ENCODE data around the gene SLC22A4. TPM values are rescaled to one million over a fixed set of nuclear protein-coding genes. Genes with fewer than 3 reads are reported as not detected.
A peak's percentile ranks its signal among the peaks of the same experiment; 100 is the strongest.

The SLC22A4 gene
- total RNA-seq, 1 donor from 2014 or later, result 1.7 TPM

DNA sequence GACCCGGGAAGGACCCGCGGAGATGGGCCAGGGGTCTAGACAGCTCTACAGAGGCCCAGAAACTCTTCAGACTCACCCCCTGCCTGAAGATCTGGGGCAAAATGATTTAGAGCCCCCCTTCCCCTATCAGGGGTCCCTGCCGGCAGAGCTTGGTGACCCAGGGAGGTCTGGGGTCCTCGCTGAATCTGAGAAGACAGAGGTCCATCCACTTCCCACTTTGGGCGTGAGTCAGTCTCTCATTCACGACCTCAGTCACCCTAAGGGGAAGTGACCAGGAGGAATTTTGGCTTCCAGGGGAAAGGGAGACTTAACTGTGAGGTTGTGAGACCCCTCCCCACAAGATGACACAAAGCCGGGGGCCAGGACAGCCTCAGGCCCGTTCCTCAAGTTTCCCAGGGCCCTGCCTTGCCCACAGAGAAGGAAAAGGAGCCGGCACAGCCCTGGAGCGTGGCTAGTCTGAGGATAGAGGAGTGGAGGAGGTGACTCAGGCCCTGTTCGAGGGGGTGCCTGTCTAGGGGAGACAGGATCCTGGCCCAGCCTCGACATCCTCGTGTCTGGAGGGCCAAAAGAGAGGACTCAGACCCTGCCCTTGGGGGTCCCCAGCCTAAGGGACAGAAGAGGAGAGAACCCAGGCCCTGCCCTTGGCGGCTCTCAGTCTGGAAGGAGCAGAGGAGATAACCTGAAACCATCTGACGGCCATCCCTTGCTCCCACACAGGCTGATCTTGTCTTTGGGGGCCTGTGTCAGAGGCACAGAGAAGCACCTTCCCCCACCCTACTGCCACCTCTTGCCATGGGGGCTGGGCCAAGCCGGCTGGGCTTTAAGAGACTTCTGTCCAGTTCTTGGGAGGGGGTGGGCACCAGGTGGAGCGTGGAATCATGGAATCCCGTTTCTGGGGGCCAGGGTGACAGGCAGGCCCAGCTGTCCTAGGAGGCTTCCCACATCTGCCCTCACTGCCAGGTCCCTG lies 35.8 kb upstream of the SLC22A4 start:
- Mint-ChIP-seq H3K36me3 (ENCODE audit: low read depth) (no peaks in the 10 kb centered on the region), H3K27me3 (ENCODE audit: low read depth) (peaks cover 13% of the 10 kb centered on the region), H3K4me1 (ENCODE audit: low read depth) (peaks cover 31% of the 10 kb centered on the region), H3K4me3 (ENCODE audit: low read depth) (no peak overlapping the region), H3K9me3 (no peaks in the 10 kb centered on the region), H3K27ac (no peak overlapping the region)
- intact Hi-C loops (cut with micrococcal nuclease), result no loop called here
- no peak for DNase-seq (ENCODE audit: low spot score)

DNA sequence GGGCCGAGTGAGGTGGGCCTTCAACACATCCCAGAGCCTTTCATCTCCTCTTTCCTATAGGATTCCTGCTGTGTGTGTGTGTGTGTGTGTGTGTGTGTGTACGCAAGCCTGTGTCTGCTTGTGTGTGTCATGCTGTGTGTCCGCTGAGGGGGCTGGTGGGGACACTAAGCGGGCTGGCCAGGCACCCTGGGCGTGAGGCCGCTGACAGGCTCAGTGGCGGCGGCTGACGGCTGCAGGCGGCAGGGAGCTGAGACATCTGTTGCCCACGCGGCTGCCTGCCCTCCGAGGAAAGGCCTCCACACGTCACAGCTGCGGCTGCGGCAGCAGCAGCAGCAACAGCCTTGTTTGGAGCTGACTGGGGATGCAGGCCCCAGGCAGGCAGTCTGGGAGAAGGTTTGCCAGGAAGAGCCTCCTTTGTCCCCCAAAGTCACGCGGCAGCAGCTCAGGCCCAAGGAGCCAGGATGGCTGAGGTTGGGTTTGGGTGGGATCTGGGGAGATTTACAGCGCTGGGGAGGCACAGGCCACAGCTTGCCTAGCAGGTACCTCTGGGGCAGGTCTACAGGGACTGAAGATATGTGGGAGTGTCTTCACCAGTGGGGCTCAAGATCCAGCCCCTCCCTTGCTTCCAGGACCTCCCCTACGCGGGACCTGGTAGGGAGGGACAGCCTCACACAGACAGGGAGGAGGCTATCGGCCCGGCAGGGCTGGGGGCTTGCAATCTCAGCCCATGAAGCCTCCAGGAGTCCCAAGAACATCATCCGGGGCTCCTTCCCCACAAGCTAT lies 34.9 kb upstream of the SLC22A4 start:
- DNase-seq (ENCODE audit: low spot score), result no peak
- H3K4me3 Mint-ChIP-seq (ENCODE audit: low read depth), result no peak overlapping the region
- H3K27ac Mint-ChIP-seq, result no peak overlapping the region
- H3K27me3 Mint-ChIP-seq (ENCODE audit: low read depth), result peaks cover 13% of the 10 kb centered on the region
- no peaks in the 10 kb centered on the region for H3K9me3 Mint-ChIP-seq
- intact Hi-C loops (cut with micrococcal nuclease), result no loop called here
- peaks cover 39% of the 10 kb centered on the region for H3K4me1 Mint-ChIP-seq (ENCODE audit: low read depth)
- H3K36me3 Mint-ChIP-seq (ENCODE audit: low read depth), result no peaks in the 10 kb centered on the region

DNA sequence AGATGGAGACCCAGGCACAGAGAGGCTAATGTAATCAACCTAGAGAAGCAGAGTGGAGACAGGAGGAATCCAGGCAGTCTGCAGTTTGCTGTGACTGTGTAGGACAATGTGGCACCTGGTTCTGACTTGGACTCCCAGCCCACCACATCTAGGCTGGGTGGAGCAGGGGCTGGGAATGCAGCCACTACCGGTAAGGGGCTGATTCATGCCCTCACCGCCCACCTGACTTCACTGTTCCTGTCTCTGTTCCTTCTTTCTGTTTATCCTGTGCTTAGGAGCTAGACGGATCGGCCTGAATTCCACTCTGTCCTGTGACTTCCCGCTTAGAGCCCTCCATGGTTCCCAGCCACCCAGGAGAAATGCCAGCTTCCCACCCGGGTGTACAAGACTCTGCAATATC lies 34.1 kb upstream of the SLC22A4 start:
- no peaks in the 10 kb centered on the region for H3K9me3 Mint-ChIP-seq
- H3K36me3 Mint-ChIP-seq (ENCODE audit: low read depth), result no peaks in the 10 kb centered on the region
- DNase-seq (ENCODE audit: low spot score), result no peak
- H3K4me1 Mint-ChIP-seq (ENCODE audit: low read depth), result peaks cover 47% of the 10 kb centered on the region
- peak overlapping the region; percentile 64 for H3K27ac Mint-ChIP-seq
- intact Hi-C loops (cut with micrococcal nuclease), result loop anchor here (2.0 to 5.0 kb wide), 3 partner anchors 17 to 33 kb away; partner anchors contain the start of gene P4HA2
- H3K27me3 Mint-ChIP-seq (ENCODE audit: low read depth), result peaks cover 13% of the 10 kb centered on the region
- peak overlapping the region; percentile 31 for H3K4me3 Mint-ChIP-seq (ENCODE audit: low read depth)

DNA sequence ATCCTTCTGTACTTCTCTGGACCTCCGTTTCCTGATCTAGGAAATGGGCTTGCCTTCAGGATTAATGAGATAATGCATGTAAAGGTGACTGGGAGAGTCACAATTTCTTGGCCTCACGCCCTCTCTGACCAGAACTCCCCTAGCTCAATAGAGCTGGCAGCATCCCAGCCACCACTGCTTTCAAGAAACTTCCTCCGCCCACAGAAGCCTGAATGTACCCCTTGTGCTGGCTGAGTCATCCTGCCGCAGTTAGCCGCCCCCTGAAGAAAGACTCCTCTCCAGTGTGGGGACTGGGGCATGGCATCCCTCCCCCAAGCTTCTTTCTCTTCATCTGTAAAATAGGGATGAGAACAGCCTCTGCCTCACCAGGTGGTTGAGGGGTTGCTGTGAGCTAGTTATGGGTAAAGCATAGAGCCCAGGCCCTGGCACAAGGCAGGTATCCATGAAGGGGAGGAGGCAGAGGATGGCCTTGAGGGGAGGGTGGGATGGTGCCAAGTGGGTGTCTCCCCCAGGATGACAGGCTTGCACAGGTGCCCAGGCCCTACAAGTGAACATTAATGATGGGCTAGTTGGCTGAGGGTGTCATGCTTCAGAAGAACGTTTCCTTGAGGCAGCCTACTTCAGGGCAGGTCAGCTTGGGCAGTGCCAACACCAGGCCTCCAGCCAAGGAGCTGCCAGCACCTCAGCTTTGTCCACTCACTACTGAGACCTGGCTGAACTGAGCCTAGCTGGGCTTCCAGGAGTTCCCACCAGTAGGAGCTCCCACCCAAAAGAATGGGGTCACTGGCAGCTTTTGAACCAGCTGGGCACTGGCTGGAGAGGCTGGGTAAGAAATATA lies 33.3 kb upstream of the SLC22A4 start:
- Mint-ChIP-seq H3K4me1 (ENCODE audit: low read depth) (peaks cover 50% of the 10 kb centered on the region), H3K4me3 (ENCODE audit: low read depth) (peak overlapping the region; percentile 31), H3K27me3 (ENCODE audit: low read depth) (peaks cover 10% of the 10 kb centered on the region), H3K27ac (peak overlapping the region; percentile 64), H3K9me3 (no peaks in the 10 kb centered on the region), H3K36me3 (ENCODE audit: low read depth) (no peaks in the 10 kb centered on the region)
- DNase-seq (ENCODE audit: low spot score), result no peak
- intact Hi-C loops (cut with micrococcal nuclease), result loop anchor here (2.0 to 5.0 kb wide), 3 partner anchors 18 to 34 kb away; partner anchors contain the start of gene P4HA2

DNA sequence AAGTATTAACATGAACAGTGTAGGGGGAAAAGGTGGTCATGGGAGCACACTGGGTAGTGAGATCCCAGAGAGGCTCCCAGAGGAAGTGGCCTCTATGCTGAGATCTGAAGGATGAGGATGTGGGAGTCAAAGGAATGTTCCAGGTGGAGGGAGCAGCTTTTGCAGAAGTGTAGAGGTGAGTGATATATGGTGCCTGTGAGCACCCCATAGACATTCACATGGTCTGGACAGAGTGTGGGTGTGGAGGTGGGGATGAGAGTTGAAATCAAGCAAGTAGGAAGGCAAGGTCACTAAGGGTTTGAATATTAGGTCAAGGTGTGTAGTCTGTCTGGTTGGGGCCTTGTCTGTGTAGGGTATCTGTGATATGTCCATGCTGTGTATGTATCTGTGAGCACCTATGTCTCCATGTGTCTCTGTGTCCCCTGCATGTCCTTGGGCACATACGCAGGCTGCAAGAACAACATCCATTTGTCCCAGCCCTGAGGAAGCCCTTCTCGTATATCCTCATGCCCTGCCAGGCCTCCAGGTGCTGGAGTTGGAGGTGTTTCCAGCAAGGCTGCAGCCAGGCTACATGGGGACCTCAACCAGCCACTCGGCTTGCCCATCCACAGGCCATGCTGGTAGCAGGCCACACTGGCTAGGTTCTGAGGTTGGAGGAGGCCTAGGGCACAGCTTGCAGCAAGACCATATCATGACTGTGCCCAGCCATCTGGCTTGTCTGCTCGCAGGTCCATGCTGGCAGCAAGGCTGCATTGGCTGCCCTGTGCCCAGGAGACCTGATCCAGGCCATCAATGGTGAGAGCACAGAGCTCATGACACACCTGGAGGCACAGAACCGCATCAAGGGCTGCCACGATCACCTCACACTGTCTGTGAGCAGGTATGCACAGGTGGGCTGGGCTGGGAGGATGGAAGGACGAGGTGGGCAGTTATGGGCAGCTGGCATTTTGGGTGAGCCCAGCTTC lies 32.0 kb upstream of the SLC22A4 start:
- Mint-ChIP-seq H3K4me1 (ENCODE audit: low read depth) (peaks cover 50% of the 10 kb centered on the region), H3K4me3 (ENCODE audit: low read depth) (no peak overlapping the region), H3K9me3 (no peaks in the 10 kb centered on the region), H3K27ac (peak overlapping the region; percentile 7), H3K27me3 (ENCODE audit: low read depth) (peaks cover 1% of the 10 kb centered on the region), H3K36me3 (ENCODE audit: low read depth) (no peaks in the 10 kb centered on the region)
- intact Hi-C loops (cut with micrococcal nuclease), result loop anchor here (2.0 to 5.0 kb wide), 3 partner anchors 19 to 35 kb away; partner anchors contain the start of gene P4HA2
- no peak for DNase-seq (ENCODE audit: low spot score)

DNA sequence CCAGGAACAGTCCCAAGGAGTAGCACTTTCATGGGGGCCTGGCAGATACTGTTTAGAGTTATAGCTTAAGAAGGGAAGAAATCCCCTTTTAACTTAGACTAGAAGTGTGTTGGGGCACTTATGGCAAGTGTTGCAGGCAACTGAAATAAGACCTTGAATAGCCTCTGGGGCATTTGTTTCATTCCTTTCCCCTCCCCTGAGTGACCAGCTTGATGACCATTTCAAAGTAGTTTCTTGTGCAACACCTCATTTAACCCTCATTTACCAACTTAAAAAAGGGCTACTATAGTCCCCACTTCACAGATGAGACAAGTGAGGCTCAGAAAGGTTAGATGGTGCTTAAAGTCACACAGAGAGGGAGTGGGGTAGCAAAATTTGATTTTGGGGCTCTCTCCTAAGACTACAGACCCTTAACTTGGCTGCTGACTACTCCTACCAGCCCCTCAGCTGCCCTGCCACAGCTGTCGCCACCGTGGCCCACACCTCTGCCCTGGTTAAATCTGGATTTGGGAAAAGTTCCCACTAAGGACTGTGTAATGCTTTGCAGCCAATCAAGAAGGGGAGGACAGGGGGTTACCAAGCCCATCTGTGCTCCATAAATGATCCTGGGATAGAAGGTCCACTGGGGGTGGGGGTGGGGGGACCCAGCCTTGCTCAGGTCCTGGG lies 31.2 kb upstream of the SLC22A4 start:
- Mint-ChIP-seq H3K27ac (peak overlapping the region; percentile 70), H3K4me3 (ENCODE audit: low read depth) (no peak overlapping the region), H3K9me3 (no peaks in the 10 kb centered on the region), H3K36me3 (ENCODE audit: low read depth) (no peaks in the 10 kb centered on the region), H3K27me3 (ENCODE audit: low read depth) (no peaks in the 10 kb centered on the region), H3K4me1 (ENCODE audit: low read depth) (peaks cover 50% of the 10 kb centered on the region)
- DNase-seq (ENCODE audit: low spot score), result no peak
- intact Hi-C loops (cut with micrococcal nuclease), result loop anchor here (5.0 kb wide), 1 partner anchor 36 kb away; the partner anchor contains the start of gene P4HA2

DNA sequence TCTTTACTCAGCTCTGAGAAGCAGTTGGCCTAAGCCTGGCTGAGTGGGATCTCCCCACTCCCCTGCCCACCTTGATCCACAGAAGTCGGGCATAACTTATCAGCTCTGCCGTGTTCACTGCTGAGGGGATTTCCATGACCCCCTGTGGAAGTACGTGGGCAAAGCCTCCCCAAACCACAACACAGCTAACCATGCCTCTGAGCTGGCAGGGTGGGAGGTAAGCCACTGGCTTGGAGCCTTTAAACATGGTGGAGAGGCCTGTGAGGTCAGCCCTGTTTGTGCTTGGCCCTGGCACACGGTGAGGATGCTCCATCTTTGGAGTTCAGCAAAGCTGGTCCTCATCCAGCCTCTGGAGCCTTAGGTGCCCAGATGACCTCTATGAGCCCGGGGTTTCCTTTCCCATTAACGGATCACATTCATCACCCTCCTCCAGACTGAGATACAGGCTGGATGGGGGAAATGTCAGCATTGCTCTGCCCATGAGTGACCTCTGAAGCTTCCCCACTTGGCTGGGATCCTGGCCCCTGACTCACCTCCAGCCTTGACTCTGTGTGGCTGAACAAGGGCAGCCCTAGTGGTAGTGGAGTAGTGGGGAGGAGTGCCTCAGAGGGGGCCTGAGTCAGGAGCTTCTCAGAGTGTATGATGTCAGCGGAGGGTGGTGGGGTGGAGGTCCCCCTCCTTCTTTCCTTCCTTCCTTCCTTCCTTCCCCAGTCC lies 30.5 kb upstream of the SLC22A4 start:
- H3K27ac Mint-ChIP-seq, result peak overlapping the region; percentile 70
- no peaks in the 10 kb centered on the region for H3K27me3 Mint-ChIP-seq (ENCODE audit: low read depth)
- peaks cover 50% of the 10 kb centered on the region for H3K4me1 Mint-ChIP-seq (ENCODE audit: low read depth)
- H3K4me3 Mint-ChIP-seq (ENCODE audit: low read depth), result no peak overlapping the region
- H3K9me3 Mint-ChIP-seq, result no peaks in the 10 kb centered on the region
- no peaks in the 10 kb centered on the region for H3K36me3 Mint-ChIP-seq (ENCODE audit: low read depth)
- intact Hi-C loops (cut with micrococcal nuclease), result loop anchor here (5.0 kb wide), 1 partner anchor 36 kb away; the partner anchor contains the start of gene P4HA2
- no peak for DNase-seq (ENCODE audit: low spot score)

DNA sequence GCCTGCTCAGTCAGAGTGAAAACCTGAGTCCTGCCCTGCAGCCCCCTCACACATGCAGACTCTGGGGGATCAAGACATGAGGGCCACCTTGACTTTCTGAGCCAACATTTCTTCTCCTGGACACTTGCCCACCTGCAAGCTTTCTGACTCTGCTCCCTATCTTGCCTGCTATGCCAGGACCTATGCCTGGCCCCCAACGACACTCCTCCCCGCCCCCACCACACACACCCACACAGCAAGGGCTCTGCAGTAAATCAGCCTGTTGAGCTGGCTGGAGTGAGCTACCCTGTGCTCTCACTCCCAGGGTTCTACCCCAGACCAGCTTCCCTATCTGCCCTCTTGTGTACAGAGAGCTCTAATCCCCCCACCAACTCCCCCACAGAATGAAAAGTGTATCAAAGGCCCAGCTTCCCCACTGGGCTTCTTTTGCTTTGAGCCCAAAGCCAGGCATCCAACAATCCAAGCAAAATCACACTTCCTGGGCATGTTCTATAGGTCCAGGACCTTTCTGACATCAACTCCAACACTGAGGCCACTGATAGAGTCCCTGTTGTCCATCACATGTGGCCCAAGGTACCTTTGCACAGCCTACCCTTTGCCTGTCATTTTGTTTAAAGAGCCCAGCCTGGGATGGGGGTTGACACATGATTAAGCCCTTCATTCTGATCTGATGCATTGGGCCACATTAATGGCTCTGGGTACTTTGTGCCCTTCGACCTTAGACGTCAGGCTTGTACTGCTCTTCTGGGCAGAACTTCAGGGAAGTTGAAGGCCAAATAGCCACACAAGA lies 29.5 kb upstream of the SLC22A4 start:
- H3K27ac Mint-ChIP-seq, result peak overlapping the region; percentile 54

DNA sequence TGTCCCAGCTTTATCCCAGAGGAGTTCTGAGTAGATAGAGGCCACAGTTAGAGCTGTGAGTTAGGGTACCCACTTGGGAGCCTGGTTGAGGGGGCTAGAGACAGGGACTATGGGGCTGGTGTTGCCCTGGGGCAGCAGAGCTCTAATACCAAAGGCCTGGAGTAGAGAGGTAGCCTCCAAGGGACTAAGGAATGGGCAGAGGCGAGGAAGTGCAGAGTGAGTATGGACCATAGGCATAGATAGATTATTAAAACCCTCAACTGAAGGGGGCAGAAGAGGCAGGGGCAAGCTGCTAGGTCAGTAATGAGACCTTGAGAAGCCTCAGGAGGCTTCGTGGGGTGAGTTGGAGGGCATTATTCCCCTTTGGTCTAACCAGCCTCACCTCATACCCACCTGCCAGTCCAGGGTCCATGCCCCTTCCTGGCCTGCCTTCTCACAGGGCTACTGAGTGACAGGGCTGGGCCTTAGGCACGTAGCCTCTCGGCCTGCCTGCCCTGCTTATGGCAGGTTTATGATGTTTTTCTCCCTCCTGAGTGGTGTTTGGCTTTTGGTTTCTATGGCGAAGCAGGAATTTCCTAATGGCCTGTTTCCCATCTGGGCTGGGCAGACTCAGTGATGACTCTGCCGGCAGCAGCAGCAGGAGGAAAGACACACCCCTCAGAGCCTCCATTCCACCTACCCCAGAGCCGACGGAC lies 28.7 kb upstream of the SLC22A4 start:
- intact Hi-C loops (cut with micrococcal nuclease), result no loop called here
- Mint-ChIP-seq H3K9me3 (no peaks in the 10 kb centered on the region), H3K4me3 (ENCODE audit: low read depth) (no peak overlapping the region), H3K36me3 (ENCODE audit: low read depth) (no peaks in the 10 kb centered on the region), H3K27me3 (ENCODE audit: low read depth) (no peaks in the 10 kb centered on the region), H3K4me1 (ENCODE audit: low read depth) (peaks cover 38% of the 10 kb centered on the region), H3K27ac (no peak overlapping the region)
- DNase-seq (ENCODE audit: low spot score), result no peak

More for the DNA sequence above, 29.5 kb upstream of the SLC22A4 start:
- intact Hi-C loops (cut with micrococcal nuclease), result loop anchor here (5.0 kb wide), 1 partner anchor 37 kb away; the partner anchor contains the start of gene P4HA2
- H3K4me3 Mint-ChIP-seq (ENCODE audit: low read depth), result no peak overlapping the region
- H3K9me3 Mint-ChIP-seq, result no peaks in the 10 kb centered on the region
- peaks cover 45% of the 10 kb centered on the region for H3K4me1 Mint-ChIP-seq (ENCODE audit: low read depth)
- no peaks in the 10 kb centered on the region for H3K36me3 Mint-ChIP-seq (ENCODE audit: low read depth)
- H3K27me3 Mint-ChIP-seq (ENCODE audit: low read depth), result no peaks in the 10 kb centered on the region
- no peak for DNase-seq (ENCODE audit: low spot score)
